ENCODE data around the gene TUBB4B.
A peak's percentile ranks its signal among the peaks of the same experiment; 100 is the strongest.

TUBB4B gene

DNA sequence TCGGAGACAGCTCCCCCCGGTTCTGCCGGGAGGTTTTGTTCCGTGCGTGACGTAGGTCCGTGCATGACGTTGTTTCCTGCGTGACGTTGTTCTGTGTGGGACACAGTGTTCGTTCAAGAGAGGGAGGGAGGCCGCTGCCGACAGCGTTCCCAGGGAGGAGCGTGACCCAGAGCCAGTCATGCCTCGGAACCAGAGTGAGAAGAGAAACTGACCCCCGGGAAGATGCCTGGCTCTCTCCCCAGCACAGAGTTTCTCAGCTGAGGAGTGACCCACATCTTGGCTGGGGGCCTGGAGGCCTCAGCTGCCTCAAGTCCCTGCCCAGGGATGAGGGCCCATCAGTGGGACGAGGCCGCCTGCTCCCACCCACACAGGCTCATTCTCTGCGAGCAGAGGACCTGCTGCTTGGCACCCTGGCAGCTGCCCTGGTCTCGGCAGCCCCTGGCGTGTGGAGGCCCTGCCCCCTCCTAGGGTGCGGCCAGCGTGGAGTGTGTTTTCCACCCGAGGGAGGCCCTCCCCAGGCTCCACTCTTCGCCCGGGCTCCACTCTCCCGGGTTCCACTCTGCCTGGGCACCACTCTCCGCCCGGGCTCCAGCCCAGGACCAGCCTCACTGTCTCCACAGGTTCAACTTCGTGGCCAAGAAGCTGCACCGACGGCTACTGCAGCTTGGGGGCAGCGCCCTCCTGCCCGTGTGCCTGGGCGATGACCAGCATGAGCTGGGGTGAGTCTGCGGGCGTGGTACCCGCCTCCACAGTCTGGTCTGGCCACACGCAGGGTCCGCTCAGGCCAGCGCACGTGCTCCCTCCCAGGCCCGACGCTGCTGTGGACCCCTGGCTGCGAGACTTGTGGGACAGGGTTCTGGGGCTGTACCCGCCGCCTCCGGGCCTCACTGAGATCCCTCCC is 27.7 kb upstream of the TUBB4B start:
- DNase-seq = no peak

DNA sequence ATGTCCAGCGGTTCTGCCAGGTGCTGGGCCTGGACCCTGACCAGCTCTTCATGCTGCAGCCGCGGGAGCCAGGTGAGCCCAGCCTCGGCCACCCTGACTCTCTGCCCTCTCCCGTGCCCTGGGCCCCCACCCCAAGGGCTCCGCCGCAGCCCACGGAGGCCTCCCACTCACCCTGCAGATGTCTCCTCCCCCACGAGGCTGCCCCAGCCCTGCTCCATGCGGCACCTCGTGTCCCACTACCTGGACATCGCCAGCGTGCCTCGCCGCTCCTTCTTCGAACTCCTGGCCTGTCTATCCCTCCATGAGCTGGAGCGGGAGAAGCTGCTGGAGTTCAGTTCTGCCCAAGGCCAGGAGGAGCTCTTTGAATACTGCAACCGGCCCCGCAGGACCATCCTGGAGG is 26.5 kb upstream of the TUBB4B start:
- DNase-seq = no peak

DNA sequence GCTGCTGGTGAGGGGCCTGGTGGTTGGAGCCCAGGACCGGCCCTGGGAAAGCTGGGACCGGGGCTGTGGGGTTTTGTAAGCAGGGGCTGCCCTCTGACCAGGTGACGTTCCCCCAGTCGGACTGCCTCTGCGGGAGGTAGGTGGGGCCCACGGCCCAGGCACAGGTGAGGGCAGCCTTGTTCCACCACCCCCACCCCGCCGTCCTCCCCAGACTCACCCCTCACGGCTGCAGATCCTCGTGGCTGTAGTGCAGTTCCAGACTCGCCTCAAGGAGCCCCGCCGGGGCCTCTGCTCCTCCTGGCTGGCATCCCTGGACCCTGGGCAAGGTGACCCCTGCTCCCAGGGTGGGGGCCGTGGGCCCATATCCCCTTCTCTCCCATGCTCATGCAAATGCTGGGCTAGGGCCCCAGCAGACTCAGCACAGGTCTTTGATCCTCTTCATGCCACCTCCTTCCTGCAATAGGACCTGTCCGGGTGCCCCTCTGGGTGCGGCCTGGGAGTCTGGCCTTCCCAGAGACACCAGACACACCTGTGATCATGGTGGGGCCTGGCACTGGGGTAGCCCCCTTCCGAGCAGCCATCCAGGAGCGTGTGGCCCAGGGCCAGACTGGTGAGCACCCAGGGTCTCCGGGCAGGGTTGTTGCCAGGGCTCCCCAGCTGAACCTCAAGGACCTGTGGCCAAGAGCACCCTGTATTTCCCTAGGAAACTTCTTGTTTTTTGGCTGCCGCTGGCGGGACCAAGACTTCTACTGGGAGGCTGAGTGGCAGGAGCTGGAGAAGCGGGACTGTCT is 25.7 kb upstream of the TUBB4B start:
- no peak for DNase-seq

DNA sequence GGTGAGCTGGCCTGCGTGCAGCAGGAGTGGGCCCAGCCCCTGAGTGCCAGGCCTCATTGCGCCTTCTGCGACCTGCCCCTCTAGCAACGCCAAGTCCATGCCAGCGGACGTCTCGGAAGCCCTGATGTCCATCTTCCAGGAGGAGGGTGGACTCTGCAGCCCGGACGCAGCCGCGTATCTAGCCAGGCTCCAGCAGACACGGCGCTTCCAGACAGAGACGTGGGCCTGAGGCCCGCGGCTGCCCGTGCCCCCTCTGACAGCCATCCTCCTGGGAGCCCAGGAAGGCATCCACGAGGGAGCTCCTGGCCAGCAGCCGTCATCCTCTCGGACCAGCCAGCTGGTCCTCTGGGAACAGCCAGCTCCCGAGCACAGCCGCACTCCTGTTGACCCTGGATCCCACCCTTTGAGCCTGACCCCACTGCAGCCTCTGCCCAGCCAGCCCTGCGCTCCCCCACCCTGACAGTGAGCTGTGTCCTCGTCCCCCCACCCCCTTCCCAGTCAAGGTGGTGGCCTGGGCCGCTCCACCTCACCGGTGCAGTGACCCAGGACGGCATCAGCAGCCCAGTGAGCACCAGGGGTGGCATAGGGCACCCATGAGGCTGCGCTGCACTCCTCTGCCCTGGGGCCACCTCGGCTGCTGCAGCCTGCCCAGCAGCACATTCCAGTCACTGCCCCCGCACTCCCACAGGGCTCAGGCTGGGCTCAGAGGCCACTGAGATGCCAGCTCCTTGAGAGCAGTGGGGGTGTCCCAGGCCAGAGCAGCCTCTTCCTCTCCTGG is 24.7 kb upstream of the TUBB4B start:
- no peak for DNase-seq

DNA sequence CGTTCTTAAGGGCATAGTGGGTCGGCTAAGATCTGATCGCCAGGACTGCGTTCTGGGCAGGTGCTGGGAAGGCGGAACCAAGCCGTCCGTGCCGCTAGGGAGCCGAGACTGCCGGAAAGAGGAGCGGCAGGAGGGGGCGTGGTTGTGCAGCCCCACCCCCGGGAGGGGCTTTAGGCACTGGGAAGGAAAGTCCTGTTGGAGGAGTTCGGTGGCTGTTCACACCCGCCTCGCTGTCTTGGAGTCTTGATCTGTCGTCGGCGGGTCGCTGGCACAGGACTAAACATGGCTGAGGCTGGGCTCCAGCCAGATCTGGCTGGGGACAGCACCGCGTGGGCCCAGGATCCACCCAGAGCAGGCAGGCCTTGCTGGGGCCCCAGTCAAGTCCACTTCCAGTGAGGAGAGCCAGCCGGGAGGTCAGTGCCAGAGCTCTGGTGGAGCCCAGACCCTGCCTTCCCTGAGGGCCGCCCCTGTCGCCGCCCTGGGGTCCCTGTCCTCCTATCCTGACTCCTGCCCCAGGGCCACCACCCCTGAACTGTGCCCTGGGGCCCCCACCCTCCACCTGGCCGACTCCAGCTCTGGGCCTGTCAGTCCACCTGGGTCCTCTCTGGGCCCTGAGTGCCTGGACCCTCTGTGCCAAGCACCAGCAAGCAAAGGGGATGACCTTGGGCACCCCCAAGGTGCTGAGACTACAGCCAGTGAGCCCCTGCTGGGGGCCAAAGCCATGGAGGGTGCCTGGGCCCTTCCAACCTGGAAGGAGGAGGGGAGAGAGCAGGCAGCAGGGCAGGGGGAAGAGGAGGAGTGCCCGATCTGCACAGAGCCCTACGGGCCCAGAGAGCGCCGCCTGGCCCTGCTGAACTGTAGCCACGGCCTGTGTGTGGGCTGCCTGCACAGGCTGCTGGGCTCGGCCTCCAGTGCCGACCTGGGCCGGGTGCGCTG is 23.5 kb upstream of the TUBB4B start:
- no peak for DNase-seq

DNA sequence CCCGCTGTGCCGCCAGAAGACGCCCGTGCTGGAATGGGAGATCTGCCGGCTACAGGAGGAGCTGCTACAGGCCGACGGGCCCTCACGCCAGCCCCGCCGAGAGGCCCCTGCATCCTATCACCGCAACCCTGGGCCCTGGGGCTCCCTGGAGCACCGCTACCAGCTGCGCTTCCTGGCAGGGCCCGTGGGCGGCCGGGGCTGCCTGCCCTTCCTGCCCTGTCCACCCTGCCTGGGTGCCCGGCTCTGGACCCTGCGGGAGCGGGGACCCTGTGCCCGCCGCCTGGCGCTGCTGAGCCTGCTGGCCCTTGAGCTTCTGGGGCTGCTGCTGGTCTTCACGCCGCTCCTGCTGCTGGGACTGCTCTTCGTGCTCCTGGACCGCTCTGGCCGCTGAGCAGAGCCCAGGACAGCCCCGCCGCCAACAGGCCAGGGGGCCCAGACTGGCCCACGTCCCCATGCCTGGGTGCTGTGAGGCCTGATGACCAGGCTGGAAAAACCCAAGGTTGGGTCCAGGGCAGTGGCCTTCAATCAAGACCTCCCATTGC is 22.8 kb upstream of the TUBB4B start:
- DNase-seq = no peak

DNA sequence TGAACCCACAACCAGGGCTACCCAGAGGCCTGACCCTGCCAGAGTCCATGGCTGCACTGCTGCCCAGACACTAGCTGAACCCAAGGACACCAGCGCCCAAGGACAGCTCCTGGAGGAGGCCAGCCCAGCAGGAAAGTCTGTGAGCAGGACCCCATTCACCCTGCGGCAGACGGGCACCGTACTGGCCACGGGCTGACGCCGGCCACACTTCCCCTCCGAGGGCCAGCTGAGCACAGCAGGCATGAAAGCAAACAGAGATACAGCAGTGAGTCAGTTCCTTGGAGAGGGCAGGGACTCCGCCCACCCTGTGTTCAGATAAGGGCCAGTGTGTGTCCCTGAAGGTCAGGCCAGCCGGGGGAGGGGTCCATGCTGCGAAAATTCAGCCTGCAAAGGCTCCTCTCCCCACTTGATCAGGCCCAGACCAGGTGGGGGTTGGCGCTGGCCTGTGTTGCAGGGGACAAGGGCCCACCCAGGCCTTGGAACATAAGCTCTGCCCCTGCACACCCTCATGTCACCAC is 22.3 kb upstream of the TUBB4B start:
- no peak for DNase-seq

DNA sequence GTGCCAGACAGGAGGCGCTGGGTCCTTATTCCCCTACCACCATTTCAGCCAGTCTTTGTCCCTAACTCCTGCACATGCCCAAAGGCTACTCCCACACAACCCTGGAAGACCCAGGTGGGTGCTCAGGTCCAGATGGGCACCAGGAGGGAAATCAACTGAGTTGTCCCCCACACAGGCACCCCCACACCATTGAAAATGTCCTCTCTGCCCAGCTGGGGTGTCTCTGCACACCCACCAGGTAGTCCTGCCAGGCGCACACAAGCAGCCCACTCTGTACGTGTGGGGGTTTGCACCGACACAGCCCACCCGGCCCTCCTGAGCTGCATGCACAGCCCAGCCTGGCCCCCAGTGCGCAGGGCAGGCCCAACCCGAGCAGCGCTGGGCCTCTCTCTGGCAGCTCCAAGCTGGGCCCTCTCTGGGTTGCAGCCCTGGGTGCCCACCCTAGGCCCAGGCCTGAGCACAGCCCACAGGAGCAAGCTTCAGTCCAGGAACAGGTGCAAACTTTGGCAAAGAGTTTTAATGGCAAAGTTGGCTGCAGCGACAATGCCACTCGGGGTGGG is 21.2 kb upstream of the TUBB4B start:
- no peak for DNase-seq

DNA sequence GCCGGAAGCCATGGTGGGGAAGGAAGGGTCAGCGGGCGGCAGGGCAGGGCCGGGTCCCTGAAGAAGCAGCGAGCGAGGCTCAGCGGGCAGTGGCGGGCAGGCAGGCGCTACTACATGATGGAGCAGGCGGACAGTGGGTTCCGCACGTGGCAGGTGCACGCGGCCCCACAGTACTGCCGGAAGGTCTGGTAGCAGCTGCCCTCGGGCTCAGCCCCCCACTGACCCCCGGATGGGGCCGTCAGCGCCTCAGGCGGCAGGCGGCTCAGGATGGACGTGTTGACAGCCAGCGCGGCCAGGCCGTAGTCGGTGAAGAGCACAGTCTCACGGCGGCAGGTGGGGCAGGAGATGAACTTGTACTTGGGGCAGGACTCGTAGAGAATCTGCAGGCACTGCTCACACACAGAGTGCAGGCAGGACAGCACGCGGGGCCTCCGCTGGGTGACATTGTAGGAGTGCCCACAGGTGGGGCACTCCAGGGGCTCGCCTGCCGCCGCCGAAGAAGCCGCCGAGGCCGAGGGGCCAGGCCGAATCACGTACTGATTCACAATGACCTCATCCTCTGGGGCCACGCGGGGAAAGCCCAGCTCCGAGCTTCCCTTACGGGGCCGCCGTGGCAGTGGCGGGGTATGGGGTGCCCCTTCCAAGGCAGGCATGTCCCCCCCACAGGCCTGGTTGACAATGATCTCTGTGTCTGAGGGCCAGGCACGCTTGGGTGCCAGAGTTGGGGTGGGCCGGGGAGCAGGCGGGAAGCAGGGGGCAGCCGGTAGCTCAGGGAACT is 20.6 kb upstream of the TUBB4B start:
- no peak for DNase-seq

DNA sequence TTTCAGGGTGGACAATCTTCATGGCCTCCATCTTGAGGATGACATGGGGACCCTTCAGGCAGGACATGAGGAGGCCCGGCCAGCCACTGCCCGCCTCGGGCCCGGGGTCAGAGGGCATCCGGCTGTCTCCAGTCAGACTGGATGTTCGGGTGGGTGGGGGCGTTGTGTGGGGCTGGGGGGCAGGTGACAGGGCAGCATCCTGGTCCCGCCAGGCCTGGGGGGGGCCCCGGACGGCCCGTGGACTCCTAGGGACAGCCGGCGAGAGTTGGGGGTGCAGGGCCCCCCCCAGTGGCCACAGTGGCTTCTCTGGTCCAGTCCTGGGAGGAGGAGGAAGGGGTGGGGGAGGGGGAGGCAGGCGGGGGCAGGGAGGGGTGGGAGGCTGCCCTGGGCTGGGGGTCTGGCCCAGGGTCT is 20.0 kb upstream of the TUBB4B start:
- no peak for DNase-seq

DNA sequence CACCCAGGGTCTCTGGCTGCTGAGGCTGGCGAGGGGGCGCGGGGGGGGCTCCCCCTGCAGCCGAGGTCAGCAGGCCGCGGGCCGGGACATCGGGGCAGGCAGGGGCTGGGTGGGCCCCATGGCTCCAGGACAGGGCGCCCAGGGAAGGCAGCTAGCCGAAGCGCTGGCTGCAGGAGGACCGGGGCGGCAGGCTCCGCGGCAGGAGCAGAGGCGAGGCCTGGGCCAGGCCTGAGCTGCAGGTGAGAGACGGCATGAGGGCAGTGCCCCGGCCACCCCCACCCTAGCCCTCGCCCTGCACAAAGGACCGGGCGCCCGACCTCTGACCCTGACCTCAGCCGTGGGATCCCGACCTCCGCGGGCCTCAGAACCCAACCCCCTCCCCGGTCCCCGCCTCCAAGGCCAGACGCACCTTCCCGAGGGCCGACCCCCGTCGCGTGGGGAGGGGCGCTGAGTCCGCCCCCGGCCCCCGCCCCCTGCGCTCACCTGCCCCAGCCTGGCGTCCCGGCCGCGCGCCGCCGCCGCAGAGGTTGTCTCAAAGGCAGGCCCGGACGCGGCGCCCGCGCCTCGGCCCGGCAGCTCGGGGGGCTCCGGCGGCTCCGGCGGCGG is 19.5 kb upstream of the TUBB4B start:
- no peak for DNase-seq

DNA sequence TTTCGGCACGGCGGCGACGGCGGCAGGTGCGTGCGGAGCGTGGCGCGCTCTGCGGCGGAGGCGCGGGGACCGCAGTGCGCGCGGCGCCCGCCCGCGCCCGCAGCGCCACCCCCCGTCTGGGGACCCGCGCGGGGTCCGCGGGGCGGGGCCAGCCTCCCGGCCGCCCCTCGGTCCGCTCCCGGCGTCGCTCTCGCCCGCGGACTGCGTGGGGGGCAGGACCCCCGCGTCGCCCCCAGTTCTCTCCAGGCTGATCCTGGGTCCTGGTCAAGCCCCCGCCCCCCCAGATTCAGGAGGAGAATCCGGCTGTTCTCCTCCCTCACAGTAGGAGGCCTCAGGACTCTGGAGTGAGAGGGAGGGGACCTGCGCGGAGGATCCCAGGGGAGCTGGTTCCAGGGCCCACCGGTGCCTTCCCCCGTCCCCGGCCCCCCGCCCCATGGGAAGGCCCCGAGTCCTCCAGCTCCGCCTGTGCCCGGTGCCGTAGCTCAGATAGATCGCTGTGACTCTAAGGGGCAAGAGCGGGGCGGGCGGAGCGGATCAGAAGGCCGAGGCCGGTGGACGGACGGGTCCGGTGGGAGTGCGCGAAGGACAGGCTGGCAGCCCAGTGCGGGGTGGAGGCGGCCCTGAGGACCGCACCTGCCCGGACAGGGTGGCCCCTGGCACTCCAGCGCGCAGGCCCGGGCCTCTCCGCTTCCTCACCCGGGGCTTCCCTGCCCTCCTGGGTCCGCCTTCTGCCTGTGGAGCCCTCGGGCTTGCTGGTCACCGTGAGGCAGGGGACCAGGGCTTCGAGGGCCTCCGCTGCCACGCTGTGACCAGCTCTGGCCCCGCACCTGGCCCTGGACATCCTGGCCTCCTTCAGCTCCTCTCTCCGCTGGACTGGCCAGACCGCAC is 18.7 kb upstream of the TUBB4B start, which contains the start of gene RNF208:
TSS of gene RNF208 (minus strand) at position 51 of the 888 bp plus-strand sequence. CDS start 1,028 bp downstream, outside the sequence.
- DNase-seq = no peak

DNA sequence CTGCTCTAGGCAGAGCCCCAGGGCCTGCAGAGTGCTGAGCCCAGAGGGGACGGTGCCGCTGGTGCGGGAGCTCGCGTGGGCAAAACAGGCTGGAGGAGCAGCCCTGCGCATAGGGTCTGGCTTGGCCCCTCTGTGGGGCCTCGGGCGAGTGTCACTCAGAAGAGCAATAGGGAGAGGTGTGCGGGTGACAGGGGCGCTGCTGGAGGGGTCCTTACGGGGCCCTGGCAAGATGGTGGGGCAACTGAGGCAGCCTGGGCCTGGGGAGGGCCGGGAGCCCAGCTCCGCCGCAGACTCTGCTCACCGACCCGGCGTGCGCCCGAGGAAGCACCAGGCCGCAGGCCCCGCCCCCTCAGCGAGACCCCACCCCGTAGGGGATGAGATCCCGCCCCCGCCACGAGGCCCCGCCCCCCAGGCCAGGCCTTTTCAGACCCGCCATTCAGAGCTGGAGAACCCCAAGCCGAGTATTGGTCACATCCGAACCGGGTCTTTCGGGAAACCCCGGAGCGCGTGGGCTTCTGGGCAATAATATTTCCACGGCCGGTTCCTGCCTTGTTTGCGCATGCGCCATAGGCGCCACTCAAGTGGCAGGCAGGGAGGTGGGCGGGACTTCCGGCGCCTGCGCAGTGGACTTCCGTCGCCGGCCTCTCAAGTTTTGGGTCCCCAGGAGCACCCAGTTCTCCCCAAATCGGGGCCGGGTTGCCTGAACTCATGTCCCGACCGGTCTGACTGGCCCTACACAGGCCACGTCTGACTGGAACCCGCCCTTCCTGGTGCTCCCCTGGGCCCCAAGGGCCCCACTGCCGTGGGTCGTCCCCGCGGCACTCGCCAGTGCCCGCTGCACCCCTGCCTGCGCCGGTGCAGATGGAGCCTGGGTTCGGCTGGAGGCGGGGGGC is 17.8 kb upstream of the TUBB4B start:
- DNase-seq = peak; percentile 99

DNA sequence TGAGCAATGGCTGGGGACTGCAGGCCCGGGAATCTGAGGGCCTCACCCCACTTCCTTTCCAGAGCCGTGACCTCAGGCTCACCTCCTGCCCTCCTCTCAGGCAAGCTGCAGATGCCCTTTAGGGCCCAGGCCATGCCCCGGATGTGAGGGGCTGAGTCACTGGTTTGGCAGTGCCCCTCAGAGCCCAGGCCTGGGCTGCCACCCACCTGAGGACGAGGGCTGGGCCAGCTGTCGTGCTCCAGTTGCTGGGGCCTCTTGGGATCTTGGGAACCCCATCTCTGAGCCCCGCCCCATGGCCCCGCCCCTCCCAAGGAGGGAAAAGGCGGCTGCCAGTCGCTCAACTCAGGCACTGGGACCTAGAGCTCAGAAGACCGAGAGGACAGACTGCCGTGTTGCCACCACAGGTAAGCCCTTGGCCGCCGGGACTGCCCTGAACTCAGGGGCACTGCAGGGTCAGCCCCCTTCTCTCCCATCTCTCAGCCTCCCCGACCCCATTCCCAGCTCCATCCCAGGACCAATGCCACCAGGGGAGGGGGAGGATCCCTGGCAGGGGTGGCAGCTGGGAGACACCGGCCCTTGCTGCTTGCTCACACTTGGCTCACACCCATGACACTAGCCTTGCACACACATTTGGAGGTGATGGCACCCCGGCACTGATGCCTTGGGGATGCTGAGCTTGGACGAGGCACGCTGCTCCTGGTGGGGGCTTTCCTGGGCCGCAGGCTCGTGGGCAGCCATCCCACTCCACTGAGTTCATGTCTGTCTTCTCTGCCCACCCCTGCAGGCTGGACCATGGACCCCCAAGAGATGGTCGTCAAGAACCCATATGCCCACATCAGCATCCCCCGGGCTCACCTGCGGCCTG is 16.0 kb upstream of the TUBB4B start, which contains the start of gene CYSRT1:
TSS of gene CYSRT1 (plus strand) at position 345 of the 865 bp plus-strand sequence. CDS start at position 793, 448 bp downstream.
- no peak for DNase-seq

DNA sequence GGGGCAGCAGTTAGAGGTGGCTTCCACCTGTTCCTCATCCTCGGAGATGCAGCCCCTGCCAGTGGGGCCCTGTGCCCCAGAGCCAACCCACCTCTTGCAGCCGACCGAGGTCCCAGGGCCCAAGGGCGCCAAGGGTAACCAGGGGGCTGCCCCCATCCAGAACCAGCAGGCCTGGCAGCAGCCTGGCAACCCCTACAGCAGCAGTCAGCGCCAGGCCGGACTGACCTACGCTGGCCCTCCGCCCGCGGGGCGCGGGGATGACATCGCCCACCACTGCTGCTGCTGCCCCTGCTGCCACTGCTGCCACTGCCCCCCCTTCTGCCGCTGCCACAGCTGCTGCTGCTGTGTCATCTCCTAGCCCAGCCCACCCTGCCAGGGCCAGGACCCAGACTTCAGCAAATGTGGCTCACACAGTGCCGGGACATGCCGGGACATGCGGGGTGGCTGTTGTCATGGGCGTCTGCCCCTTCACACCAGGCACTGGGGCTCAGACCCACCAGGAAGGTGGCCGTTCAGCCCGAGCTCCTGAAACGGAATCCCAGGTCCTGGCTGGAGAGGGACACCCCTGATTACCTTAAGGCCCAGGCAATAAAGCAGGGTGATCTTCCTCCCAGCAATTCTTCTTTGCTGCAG is 15.3 kb upstream of the TUBB4B start:
- no peak for DNase-seq
